NCI-H187 treated with DMSO at 0.1 percent for 48 hours (cell line): ENCODE results near the gene ZBTB18.

Source experiments
- DNase-seq: peaks from one replicate; lab custom pipeline; 2025; lab: John Stamatoyannopoulos, UW

The ZBTB18 gene

GRCh38 chr1:244089561-244089960, 38.5 kb downstream of the ZBTB18 start:
- DNase-seq = no peak

- DNase-seq = no peak
Observed at GRCh38 chr1:244090645-244091044, 39.6 kb downstream of the ZBTB18 start.

GRCh38 chr1:244092293-244092963, 41.3 kb downstream of the ZBTB18 start:
- no peak for DNase-seq

DNA sequence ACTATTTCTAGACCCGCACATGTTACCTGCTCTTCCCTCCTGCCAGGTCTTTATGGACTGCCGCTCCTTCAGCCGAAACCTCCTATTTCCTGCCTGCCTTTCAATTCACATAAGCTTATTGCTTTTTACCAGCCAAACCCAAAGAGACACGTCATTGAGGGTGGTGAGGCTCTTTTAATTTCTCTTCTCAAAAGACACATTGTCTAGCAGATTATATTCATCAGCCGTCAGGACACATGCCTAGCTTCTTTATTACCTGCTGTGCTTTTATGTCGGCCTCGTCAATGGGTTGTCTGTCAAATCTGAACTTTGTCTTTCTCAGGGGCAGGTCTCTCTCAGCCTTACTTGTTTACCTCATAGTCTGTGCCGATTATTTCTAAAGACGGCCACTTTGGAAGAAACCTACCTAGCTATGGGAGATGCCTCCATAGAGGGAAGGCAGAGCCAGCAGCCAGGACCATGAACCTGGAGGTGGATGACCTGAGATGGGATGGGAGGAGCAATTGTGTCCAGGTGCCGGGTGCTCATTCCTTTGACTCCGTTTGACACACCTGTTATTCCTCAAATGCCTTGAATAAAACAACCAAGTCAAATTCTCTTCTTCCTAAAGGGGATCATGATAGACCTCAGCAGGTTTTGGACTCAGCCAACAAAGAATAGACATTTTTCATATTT, 42.0 kb downstream of the ZBTB18 start:
- no peak for DNase-seq

GRCh38 chr1:244094880-244095528, 43.9 kb downstream of the ZBTB18 start:
- no peak for DNase-seq

DNA sequence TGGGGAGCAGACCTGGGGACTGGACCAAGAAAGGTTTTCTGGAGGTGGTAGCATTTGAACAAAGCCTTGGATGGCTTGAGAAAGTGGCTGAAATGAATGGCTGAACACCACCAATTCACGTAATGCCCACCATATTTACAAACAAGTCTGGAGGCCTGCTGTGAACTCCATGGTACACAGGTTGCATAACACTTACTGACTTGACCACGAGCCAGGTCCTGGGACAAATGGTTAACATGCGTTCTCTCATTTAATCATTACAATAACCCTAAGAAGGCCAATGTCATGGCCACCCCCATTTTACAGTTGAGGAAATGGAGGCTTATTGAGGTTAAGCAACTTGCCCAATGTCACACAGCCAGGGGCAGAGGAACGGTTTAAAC, 44.4 kb downstream of the ZBTB18 start:
- DNase-seq = no peak

- no peak for DNase-seq
Observed at GRCh38 chr1:244096066-244096610, 45.1 kb downstream of the ZBTB18 start.

- DNase-seq = no peak
Observed at GRCh38 chr1:244096691-244097090, 45.6 kb downstream of the ZBTB18 start.

- DNase-seq = no peak
Observed at GRCh38 chr1:244097523-244098405, 46.7 kb downstream of the ZBTB18 start.

DNA sequence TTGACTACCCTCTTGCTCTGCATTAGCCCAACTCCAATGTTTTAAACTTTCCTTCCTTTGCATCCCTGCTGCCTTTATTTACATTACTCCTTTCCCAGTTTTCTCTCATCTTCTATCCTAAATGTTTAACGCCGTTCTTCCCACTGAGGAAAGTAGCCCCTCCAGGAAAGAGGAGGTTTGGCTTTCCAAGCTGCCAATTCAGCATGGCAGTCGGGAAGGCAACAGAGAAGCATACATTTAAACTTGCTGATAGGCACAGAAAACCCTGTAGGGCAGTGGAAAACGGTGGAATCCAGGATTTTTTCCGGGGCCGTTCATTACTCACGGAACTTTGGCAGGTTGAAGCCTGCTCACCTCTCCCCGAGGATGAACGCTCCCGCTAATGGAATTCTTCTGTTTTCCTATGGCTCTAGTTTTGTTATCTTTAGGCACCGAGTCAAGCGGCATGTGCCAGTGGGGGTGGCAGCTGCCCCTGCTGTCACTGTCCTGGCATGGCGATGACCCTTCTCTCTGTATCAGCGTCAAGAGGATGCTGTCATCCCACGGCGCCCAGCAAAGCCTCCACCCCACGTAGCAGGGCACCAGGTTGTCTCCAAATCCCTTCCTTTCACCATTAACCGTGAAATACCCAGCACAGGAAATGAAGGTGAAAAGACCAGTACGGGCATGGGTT, 48.3 kb downstream of the ZBTB18 start:
- no peak for DNase-seq

- DNase-seq = no peak
Observed at GRCh38 chr1:244100276-244100675, 49.2 kb downstream of the ZBTB18 start.

DNA sequence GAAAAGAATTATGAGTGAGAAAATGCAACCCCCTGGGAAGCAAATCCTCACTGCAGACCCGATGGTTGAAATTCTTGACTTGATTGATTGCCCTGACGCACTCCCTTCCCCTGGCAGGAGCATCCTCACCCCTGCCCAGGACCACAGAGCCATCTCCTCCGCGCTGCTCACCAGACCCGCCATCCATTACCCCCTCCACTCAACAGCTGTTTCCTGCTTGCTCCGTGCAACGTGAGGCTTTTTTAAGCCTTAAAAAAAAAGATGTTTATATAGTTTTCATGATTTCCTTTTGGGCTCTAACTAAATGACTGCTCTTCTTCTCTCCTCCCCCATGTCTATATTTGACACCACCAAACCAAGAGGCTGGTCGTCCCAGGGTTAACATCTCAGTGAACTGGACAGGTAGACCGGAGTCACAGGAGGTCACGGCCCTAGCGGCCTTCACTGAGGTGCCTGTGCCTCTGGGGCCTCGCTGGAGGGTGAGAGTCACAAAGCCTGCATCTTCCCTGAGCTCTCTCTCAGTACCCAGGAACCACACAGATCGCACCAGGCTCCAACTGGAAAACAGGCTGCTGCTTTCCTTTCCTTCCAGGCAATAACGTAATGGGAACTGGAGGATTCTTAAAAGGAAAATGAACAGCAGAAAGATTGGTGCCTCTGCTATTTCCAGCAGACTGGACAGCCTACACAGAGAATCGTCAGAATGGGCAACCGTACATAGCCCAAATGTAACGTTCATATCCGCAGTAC, 49.8 kb downstream of the ZBTB18 start:
- no peak for DNase-seq

DNA sequence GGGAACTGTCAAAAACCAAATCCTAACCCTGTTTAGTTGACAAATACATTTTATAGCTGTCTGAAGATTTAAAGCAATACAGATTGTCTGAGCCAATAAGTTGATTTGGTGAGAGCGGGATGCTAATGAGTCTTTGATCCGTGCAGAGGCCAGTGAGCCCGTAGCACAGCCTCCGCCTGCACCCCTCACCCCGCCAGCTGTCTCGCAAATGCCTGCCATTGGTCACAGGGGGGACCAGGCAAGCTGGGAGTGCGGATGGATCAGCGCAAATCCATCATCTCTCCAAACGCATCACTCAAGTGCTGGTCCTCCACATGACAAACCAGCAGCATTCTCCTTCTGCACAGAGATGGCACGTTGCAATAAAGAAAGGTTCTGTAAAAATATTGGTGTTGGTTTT, 51.0 kb downstream of the ZBTB18 start:
- no peak for DNase-seq

DNA sequence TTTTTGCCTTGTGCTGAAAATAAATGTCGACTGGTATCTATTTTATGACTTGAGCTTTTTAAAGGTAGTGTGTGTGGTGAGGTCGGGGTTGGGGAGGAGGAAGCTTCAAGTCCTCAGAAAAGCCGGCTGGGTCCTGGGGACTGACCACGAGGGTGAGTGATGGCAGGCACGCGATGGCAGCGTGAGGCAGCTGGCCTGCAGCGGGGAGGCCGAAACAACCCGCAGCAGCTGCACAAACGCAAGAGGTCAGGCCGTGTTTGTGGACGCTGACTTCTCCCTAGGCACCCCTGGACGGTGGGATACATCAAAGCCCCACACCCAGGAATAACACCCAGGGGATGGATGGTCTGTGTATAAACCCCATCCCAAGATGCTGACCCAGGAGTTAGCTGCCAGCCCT, 51.4 kb downstream of the ZBTB18 start:
- no peak for DNase-seq

DNA sequence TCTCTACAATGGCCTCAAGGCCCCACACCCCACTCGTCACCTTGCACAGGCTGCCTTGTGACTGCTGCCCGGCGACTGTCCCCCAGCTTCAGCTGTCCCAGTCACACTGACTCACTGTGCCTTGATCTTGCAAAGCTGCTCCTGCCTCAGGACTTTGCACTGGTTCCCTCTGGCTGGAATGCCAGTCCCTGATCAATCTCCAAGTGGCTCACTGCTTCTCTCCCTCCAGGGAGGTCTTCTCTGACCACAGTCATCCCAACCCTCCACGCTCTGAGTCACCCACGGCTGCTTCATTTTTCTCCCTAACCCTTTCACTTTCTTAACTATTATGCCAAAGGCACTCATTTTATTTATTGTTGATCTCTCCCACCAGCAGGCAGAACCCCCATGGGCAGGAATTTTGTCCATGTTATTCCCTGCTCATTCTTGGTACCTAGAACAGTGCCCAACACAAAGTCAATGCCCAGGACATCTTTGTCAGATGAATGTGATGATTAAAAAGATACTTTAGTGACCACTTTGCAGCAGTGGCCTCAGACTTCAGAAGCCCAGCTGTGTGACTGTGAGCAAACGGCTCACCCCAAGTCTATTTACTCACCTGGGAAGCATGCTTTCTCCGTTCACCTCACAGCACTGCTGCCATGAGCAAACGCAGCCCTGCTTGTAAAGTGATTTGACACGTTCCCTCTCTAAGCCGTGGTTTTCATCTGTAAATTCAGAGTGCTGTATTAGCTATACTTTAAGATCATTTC, 53.4 kb downstream of the ZBTB18 start:
- DNase-seq = no peak

- no peak for DNase-seq
Observed at GRCh38 chr1:244106176-244106575, 55.1 kb downstream of the ZBTB18 start.
